Measurements from ENCODE around the gene FCGR3A. TPM values are rescaled to one million over a fixed set of nuclear protein-coding genes. Genes with fewer than 3 reads are reported as not detected.
"Not testable (repeated sequence)": the region's sequence is repeated elsewhere in the genome, so short reads cannot be mapped to it uniquely, and the experiment has no call there.

FCGR3A gene
- total RNA-seq, 1 donor from 2014 or later, result not detected

- H3K36me3 Mint-ChIP-seq (ENCODE audit: low read depth); DNase-seq (ENCODE audit: low spot score); H3K27ac Mint-ChIP-seq (ENCODE audit: unreplicated experiment); H3K9me3 Mint-ChIP-seq (ENCODE audit: low read depth); H3K4me3 Mint-ChIP-seq (ENCODE audit: unreplicated experiment): not testable (repeated sequence)
- Mint-ChIP-seq H3K27me3 (ENCODE audit: low read depth) (peaks cover 13% of the 10 kb centered on the region), H3K4me1 (ENCODE audit: low read depth) (peaks cover 12% of the 10 kb centered on the region)
Measured at GRCh38 chr1:161537068-161537669, 12.4 kb downstream of the FCGR3A start.

DNA sequence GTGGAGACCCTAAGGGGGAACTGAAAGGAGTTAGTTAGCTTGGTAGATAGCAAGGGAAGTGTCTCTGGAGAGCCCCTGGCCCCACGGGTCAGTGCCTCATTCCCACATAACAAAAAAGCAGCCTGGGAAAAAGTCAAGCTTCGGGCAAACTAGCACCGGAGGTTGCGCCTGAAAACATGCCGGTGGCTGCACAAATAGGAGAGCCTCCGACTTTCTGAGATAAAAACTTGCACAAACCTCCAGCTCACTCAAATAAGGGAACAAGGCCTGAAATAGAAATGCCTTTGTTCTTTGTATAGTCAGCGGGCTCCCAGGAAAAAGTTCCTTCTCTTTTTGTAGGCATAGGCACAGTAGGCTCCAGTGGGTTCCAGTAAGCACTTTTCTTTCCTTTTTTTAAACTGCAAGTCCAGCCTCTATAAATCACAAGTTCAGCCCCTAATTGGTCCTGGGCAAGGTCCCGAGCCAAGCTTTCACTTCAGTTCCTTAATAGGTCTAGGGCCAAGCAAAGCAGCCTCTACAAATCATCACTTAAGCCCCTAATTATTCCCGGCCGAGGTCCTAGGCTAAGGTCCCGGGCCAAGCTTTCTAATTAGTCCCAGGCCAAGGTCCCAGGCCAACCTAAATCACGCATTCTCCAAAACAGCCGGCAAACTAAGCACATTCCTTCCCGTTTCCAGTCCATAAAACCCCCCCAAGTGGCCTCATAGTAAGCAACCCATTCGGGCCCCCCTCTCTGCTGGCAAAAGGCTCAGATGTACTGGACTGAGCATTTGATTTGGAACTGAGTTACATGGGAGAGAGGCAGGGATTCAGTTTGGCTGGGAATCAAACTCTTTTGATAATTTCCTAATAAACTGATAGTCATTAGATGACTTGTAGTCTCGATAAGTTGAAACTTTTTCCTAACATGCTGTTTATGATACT, 16.7 kb downstream of the FCGR3A start:
- H3K27ac Mint-ChIP-seq (ENCODE audit: unreplicated experiment); DNase-seq (ENCODE audit: low spot score); H3K9me3 Mint-ChIP-seq (ENCODE audit: low read depth); H3K36me3 Mint-ChIP-seq (ENCODE audit: low read depth); H3K27me3 Mint-ChIP-seq (ENCODE audit: low read depth): not testable (repeated sequence)
- Mint-ChIP-seq H3K4me1 (ENCODE audit: low read depth) (peaks cover 17% of the 10 kb centered on the region), H3K4me3 (ENCODE audit: unreplicated experiment) (peak overlapping the region; percentile 91)

GRCh38 chr1:161531986-161532643, 17.5 kb downstream of the FCGR3A start:
- no peak for TF ChIP-seq CTCF (IDR thresholded peaks at IDR 0.05)
- Mint-ChIP-seq H3K4me3 (ENCODE audit: unreplicated experiment) (peak overlapping the region; percentile 91), H3K36me3 (ENCODE audit: low read depth) (no peaks in the 10 kb centered on the region), H3K9me3 (ENCODE audit: low read depth) (no peaks in the 10 kb centered on the region), H3K4me1 (ENCODE audit: low read depth) (peaks cover 17% of the 10 kb centered on the region), H3K27ac (ENCODE audit: unreplicated experiment) (no peak overlapping the region), H3K27me3 (ENCODE audit: low read depth) (peaks cover 10% of the 10 kb centered on the region)
- DNase-seq (ENCODE audit: low spot score), result no peak

DNA sequence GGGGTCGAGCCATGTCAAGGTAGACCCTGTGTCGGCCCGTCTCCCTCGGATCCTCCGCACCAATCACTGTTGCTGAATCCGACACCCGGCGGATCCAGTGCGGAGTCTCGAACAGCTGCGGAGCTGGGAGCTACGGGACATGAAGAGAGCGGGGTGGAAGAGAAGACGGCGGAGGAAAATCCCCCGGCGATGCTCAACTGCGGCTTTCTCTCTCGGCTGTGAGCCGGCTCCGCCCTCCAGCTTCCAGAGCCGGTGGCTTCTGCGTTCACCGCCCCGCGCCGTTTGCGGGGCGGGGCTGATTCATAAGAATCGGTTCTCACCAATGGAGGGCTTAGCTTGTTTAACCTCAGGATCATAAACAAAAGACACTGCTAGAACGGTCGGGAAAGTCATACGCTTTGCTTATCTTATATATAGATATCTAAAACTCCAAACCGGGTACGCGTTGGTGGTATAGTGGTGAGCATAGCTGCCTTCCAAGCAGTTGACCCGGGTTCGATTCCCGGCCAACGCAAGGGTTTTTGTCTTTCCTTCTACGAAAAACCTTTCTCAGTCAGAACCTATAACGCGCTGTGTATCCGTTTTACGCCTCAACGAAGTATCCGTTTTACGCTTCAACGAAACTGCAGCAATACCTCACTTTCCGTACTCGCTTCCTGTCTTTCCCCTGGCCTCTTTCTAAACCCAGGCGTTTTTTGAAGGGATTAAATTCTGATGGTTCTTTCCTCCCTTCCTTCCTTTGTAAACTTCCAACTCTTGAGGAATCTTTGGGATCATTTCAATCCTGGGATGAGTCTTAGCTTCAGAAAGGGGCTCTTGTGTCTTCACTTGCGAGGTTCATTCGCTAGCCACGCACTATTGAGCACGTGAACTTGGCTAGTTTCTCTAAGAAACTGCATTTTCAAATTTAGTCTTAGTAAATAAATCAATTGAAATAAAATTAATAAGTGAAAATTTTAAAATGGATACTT, 18.7 kb downstream of the FCGR3A start:
- Mint-ChIP-seq H3K27ac (ENCODE audit: unreplicated experiment) (peak overlapping the region; percentile 90), H3K4me1 (ENCODE audit: low read depth) (peaks cover 17% of the 10 kb centered on the region), H3K4me3 (ENCODE audit: unreplicated experiment) (peak overlapping the region; percentile 91), H3K27me3 (ENCODE audit: low read depth) (peaks cover 11% of the 10 kb centered on the region)
- DNase-seq (ENCODE audit: low spot score); H3K36me3 Mint-ChIP-seq (ENCODE audit: low read depth); H3K9me3 Mint-ChIP-seq (ENCODE audit: low read depth): not testable (repeated sequence)

DNA sequence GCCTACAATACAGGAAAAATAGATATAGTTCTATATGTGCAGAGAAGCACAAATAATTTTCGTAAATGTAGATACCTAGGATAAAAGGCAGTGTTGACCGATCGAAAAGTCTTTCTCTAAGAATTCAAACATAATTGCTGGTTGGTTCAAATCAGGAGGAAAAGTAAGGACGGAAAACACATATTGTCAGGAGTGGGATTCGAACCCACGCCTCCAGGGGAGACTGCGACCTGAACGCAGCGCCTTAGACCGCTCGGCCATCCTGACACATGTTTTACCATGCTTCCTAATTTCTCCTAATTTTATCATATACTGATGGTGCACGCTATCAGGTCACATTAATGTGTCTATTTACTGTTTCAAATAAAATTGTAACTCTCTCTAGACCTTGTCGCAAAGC, 19.5 kb downstream of the FCGR3A start:
- peaks cover 17% of the 10 kb centered on the region for H3K4me1 Mint-ChIP-seq (ENCODE audit: low read depth)
- H3K27ac Mint-ChIP-seq (ENCODE audit: unreplicated experiment), result peak overlapping the region; percentile 90
- DNase-seq (ENCODE audit: low spot score); H3K36me3 Mint-ChIP-seq (ENCODE audit: low read depth); H3K9me3 Mint-ChIP-seq (ENCODE audit: low read depth): not testable (repeated sequence)
- peak overlapping the region; percentile 91 for H3K4me3 Mint-ChIP-seq (ENCODE audit: unreplicated experiment)
- peaks cover 12% of the 10 kb centered on the region for H3K27me3 Mint-ChIP-seq (ENCODE audit: low read depth)

GRCh38 chr1:161529463-161530104, 20.0 kb downstream of the FCGR3A start:
- peak overlapping the region; percentile 91 for H3K4me3 Mint-ChIP-seq (ENCODE audit: unreplicated experiment)
- H3K27me3 Mint-ChIP-seq (ENCODE audit: low read depth), result peaks cover 12% of the 10 kb centered on the region
- not testable (repeated sequence) for H3K36me3 Mint-ChIP-seq (ENCODE audit: low read depth); DNase-seq (ENCODE audit: low spot score); H3K9me3 Mint-ChIP-seq (ENCODE audit: low read depth)
- peaks cover 17% of the 10 kb centered on the region for H3K4me1 Mint-ChIP-seq (ENCODE audit: low read depth)
- H3K27ac Mint-ChIP-seq (ENCODE audit: unreplicated experiment), result peak overlapping the region; percentile 27

- not testable (repeated sequence) for H3K36me3 Mint-ChIP-seq (ENCODE audit: low read depth); H3K27ac Mint-ChIP-seq (ENCODE audit: unreplicated experiment); DNase-seq (ENCODE audit: low spot score); H3K4me3 Mint-ChIP-seq (ENCODE audit: unreplicated experiment); H3K9me3 Mint-ChIP-seq (ENCODE audit: low read depth)
- peaks cover 17% of the 10 kb centered on the region for H3K4me1 Mint-ChIP-seq (ENCODE audit: low read depth)
- H3K27me3 Mint-ChIP-seq (ENCODE audit: low read depth), result peaks cover 12% of the 10 kb centered on the region
Measured at GRCh38 chr1:161528550-161528949, 21.1 kb downstream of the FCGR3A start.

DNA sequence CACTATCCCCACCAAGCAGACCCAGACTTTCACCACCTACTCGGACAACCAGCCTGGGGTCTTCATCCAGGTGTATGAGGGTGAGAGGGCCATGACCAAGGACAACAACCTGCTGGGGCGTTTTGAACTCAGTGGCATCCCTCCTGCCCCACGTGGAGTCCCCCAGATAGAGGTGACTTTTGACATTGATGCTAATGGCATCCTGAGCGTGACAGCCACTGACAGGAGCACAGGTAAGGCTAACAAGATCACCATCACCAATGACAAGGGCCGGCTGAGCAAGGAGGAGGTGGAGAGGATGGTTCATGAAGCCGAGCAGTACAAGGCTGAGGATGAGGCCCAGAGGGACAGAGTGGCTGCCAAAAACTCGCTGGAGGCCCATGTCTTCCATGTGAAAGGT, 23.7 kb downstream of the FCGR3A start:
- H3K4me1 Mint-ChIP-seq (ENCODE audit: low read depth); DNase-seq (ENCODE audit: low spot score); H3K4me3 Mint-ChIP-seq (ENCODE audit: unreplicated experiment); H3K9me3 Mint-ChIP-seq (ENCODE audit: low read depth); H3K27me3 Mint-ChIP-seq (ENCODE audit: low read depth); H3K36me3 Mint-ChIP-seq (ENCODE audit: low read depth); H3K27ac Mint-ChIP-seq (ENCODE audit: unreplicated experiment): not testable (repeated sequence)

DNA sequence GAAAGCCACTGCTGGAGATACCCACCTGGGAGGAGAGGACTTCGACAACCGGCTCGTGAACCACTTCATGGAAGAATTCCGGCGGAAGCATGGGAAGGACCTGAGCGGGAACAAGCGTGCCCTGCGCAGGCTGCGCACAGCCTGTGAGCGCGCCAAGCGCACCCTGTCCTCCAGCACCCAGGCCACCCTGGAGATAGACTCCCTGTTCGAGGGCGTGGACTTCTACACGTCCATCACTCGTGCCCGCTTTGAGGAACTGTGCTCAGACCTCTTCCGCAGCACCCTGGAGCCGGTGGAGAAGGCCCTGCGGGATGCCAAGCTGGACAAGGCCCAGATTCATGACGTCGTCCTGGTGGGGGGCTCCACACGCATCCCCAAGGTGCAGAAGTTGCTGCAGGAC, 24.3 kb downstream of the FCGR3A start:
- H3K9me3 Mint-ChIP-seq (ENCODE audit: low read depth); H3K4me3 Mint-ChIP-seq (ENCODE audit: unreplicated experiment); H3K27ac Mint-ChIP-seq (ENCODE audit: unreplicated experiment); H3K4me1 Mint-ChIP-seq (ENCODE audit: low read depth); H3K36me3 Mint-ChIP-seq (ENCODE audit: low read depth); DNase-seq (ENCODE audit: low spot score): not testable (repeated sequence)
- H3K27me3 Mint-ChIP-seq (ENCODE audit: low read depth), result peaks cover 10% of the 10 kb centered on the region

DNA sequence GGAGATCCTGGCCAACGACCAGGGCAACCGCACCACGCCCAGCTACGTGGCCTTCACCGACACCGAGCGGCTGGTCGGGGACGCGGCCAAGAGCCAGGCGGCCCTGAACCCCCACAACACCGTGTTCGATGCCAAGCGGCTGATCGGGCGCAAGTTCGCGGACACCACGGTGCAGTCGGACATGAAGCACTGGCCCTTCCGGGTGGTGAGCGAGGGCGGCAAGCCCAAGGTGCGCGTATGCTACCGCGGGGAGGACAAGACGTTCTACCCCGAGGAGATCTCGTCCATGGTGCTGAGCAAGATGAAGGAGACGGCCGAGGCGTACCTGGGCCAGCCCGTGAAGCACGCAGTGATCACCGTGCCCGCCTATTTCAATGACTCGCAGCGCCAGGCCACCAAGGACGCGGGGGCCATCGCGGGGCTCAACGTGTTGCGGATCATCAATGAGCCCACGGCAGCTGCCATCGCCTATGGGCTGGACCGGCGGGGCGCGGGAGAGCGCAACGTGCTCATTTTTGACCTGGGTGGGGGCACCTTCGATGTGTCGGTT, 24.8 kb downstream of the FCGR3A start:
- peaks cover 12% of the 10 kb centered on the region for H3K27me3 Mint-ChIP-seq (ENCODE audit: low read depth)
- not testable (repeated sequence) for DNase-seq (ENCODE audit: low spot score)

More for the DNA sequence above, 24.8 kb downstream of the FCGR3A start:
- H3K4me1 Mint-ChIP-seq (ENCODE audit: low read depth); H3K9me3 Mint-ChIP-seq (ENCODE audit: low read depth); H3K27ac Mint-ChIP-seq (ENCODE audit: unreplicated experiment); H3K36me3 Mint-ChIP-seq (ENCODE audit: low read depth): not testable (repeated sequence)
- peak overlapping the region; percentile 83 for H3K4me3 Mint-ChIP-seq (ENCODE audit: unreplicated experiment)

Measured in chondrocyte (in vitro differentiated cells).